Spleen (tissue), 13 donors: ENCODE results near the gene CCSAP. TPM values are rescaled to one million over a fixed set of nuclear protein-coding genes. Genes with fewer than 3 reads are reported as not detected.

Experiments used
- DNase-seq: peaks from one replicate; pipeline ENCODE4 v3.0.0-alpha.2; 2020
- H3K27ac ChIP-seq, 8 donors: fragments of 200-600 bp; sonication (generic) in 7 of 8; 1 replicate in 4 of 8; 2 replicates in 4 of 8; pipeline versions ENCODE4 v1.5.0 to v1.8.0; 2016 to 2021; ENCODE audit warnings: inconsistent platforms in 4 of 8, mild to moderate bottlenecking in 4 of 8, moderate library complexity in 1 of 8
- H3K27me3 ChIP-seq, 7 donors: fragments of 200-600 bp; sonication (generic) in 6 of 7; replicated peaks in 1 of 7; 1 replicate in 4 of 7; 2 replicates in 3 of 7; pipeline versions ENCODE4 v1.5.0 to v1.8.0; 2016 to 2021; ENCODE audit warnings: inconsistent platforms in 3 of 7, mild to moderate bottlenecking in 1 of 7
- H3K36me3 ChIP-seq, 6 donors: fragments of 200-600 bp; sonication (generic) in 5 of 6; 1 replicate in 4 of 6; 2 replicates in 2 of 6; pipeline versions ENCODE4 v1.5.0 to v1.8.0; 2016 to 2021; ENCODE audit warnings: inconsistent platforms in 2 of 6
- H3K4me1 ChIP-seq, 6 donors: fragments of 200-600 bp; sonication (generic) in 5 of 6; 1 replicate in 3 of 6; 2 replicates in 3 of 6; pipeline versions ENCODE4 v1.5.0 to v1.8.0; 2016 to 2021; ENCODE audit warnings: inconsistent platforms in 3 of 6
- H3K4me3 ChIP-seq, 8 donors: fragments of 200-600 bp; sonication (generic) in 7 of 8; 1 replicate in 4 of 8; 2 replicates in 4 of 8; pipeline versions ENCODE4 v1.5.0 to v1.8.0; 2016 to 2021; ENCODE audit warnings: inconsistent platforms in 4 of 8, mild to moderate bottlenecking in 4 of 8, moderate library complexity in 2 of 8
- H3K9me3 ChIP-seq, 8 donors: fragments of 200-600 bp; sonication (generic) in 7 of 8; 1 replicate in 4 of 8; 2 replicates in 4 of 8; pipeline versions ENCODE4 v1.5.0 to v1.8.0; 2016 to 2021; ENCODE audit warnings: inconsistent platforms in 4 of 8
- CTCF ChIP-seq, 11 experiments: fragments of 200-600 bp in 7 of 11; fragments of 450-650 bp in 4 of 11; sonication (generic) in 4 of 11; IDR thresholded peaks in 8 of 11; conservative IDR thresholded peaks in 3 of 11; 1 replicate in 7 of 11; 2 replicates in 4 of 11; pipeline versions ENCODE4 v1.4.0 to v1.8.0; 2016 to 2021; ENCODE audit warnings: antibody characterized with exemption in 11 of 11, inconsistent platforms in 4 of 11, mild to moderate bottlenecking in 1 of 11
- POLR2A ChIP-seq, 3 donors: fragments of 450-650 bp; IDR thresholded peaks; one replicate each; pipeline ENCODE4 v1.5.1; 2017; ENCODE audit warnings: antibody characterized with exemption in 3 of 3, mild to moderate bottlenecking in 1 of 3
- POLR2AphosphoS5 ChIP-seq, 3 donors: sonication (generic); formaldehyde crosslinking; IDR thresholded peaks; one replicate each; pipeline ENCODE4 v1.5.1; 2017; ENCODE audit warnings: antibody characterized with exemption in 3 of 3
- WGBS, 5 donors: extraction: QIAGEN DNeasy Blood & Tissue Kit in 3 of 5; methylation state at CpG; one replicate each; pipeline versions ENCODE4 v1.1.5 to v1.1.7; 2013 to 2018; 5-methylcytosine and 5-hydroxymethylcytosine counted together
- intact Hi-C: fragments of 100-400 bp; cut with DNase I; formaldehyde crosslinking; loops from one replicate; pipeline ENCODE4 v1.15.0; 2023; ENCODE audit warnings: low total_unique reads
- long read RNA-seq, 2 donors: transcript quantifications; one replicate each; lab custom pipeline, GENCODE V29; 2026
- polyA plus RNA-seq, 3 donors: library from polyadenylated mRNA; stranded (reverse); fragments of 200-250 nt; gene quantifications; one replicate each; pipeline ENCODE4 v1.2.1, GENCODE V29; 2013
- total RNA-seq, 7 donors: library from RNA; depleted of rRNA in 3 of 7; stranded (reverse); fragments of >200 nt in 3 of 7; fragmentation: NEBNext Ultra II Directional in 4 of 7; extraction: Animal tissue kit (Norgen Biotek cat#: 25700) in 4 of 7; gene quantifications; one replicate each; pipeline versions ENCODE4 v1.1.0 to v1.2.1, GENCODE V29; 2016 to 2021
- donor health status: healthy with polysubstance abuse.
- donor health status: DM: no; HTN: no; CAD: no; lungs with moderate emphysema.
- donor health status: DM: no; HTN: no; CAD: no.
- donor health status: Bipolar disorder and iron deficiency.
- donor health status: healthy.
- donor health status: DM: no; HTN: no; CAD: no.
- donor health status: DM: yes; HTN: yes; CAD: no.

CCSAP gene
- total RNA-seq (10 to 100 TPM in 3 of 7 donors, 1 to 10 TPM in 4; 7.9 to 11.4 (median 9.6) TPM), polyA plus RNA-seq (1 to 10 TPM; 2.1 to 7.1 (median 4.9) TPM)
- long read RNA-seq, donor 1, full-length matches to known transcripts, result 1 of 1 reads
- long read RNA-seq, donor 1, partial matches to known transcripts, result 0 of 1 reads
- long read RNA-seq, donor 1, other reads (novel, unspliced or antisense), result 0 of 1 reads
- long read RNA-seq, donor 2, result 0 reads

GRCh38 chr1:229342656-229343569 lies at the start of gene CCSAP:
Gene CCSAP, minus strand, starts transcription at chr1:229343047. Its CDS starts 582 bp downstream, at chr1:229342465.
- intact Hi-C loops, result no loop called here
- TF ChIP-seq CTCF (IDR thresholded peaks at IDR 0.05 in 8 of 11, conservative IDR thresholded peaks at IDR 0.05 in 3 of 11) (no peak), POLR2AphosphoS5 (IDR thresholded peaks at IDR 0.05) (peak; percentile 79 to 87 (median 82)), POLR2A (IDR thresholded peaks at IDR 0.05) (peak in 1 of 3 donors; percentile 30)
- WGBS, 5 donors, result 0 to 1% (median 1%) methylated on average over 13 to 83 of the region's 83 CpGs
- no peaks in the 10 kb centered on the region for H3K9me3 ChIP-seq
- peak; percentile 93 for DNase-seq
- H3K27me3 ChIP-seq, result peaks cover 0 to 28% (median 0%) of the 10 kb centered on the region in 7 donors
- H3K4me1 ChIP-seq, result peaks cover 9 to 57% (median 38%) of the 10 kb centered on the region in 6 donors
- no peaks in the 10 kb centered on the region for H3K36me3 ChIP-seq
- peak within 1 kb of the TSS; percentile 86 to 98 (median 94) for H3K4me3 ChIP-seq
- H3K27ac ChIP-seq, result peak within 1 kb of the TSS; percentile 84 to 97 (median 92)

- Histone ChIP-seq H3K4me1 (no peaks in the 10 kb centered on the region), H3K27me3 (peaks cover 0 to 51% (median 7%) of the 10 kb centered on the region in 7 donors), H3K4me3 (no peak overlapping the region), H3K9me3 (peaks cover 0 to 4% (median 0%) of the 10 kb centered on the region in 8 donors), H3K36me3 (no peaks in the 10 kb centered on the region), H3K27ac (no peak overlapping the region)
- TF ChIP-seq POLR2A (IDR thresholded peaks at IDR 0.05), result no peak
- no peak for TF ChIP-seq CTCF (IDR thresholded peaks at IDR 0.05 in 8 of 11, conservative IDR thresholded peaks at IDR 0.05 in 3 of 11)
- no peak for TF ChIP-seq POLR2AphosphoS5 (IDR thresholded peaks at IDR 0.05)
- no peak for DNase-seq
- intact Hi-C loops, result no loop called here
- WGBS, 5 donors, result 77 to 92% (median 89%) methylated on average over 7 of the region's 7 CpGs
Observed at GRCh38 chr1:229390130-229390529, 47.3 kb upstream of the CCSAP start.

GRCh38 chr1:229388897-229389580 lies 46.2 kb upstream of the CCSAP start:
- WGBS, 5 donors, result 73 to 77% (median 76%) methylated on average over 7 of the region's 7 CpGs
- H3K4me3 ChIP-seq, result no peak overlapping the region
- DNase-seq, result no peak
- H3K36me3 ChIP-seq, result no peaks in the 10 kb centered on the region
- intact Hi-C loops, result no loop called here
- no peak for TF ChIP-seq CTCF (IDR thresholded peaks at IDR 0.05 in 8 of 11, conservative IDR thresholded peaks at IDR 0.05 in 3 of 11)
- TF ChIP-seq POLR2A (IDR thresholded peaks at IDR 0.05), result no peak
- no peak for TF ChIP-seq POLR2AphosphoS5 (IDR thresholded peaks at IDR 0.05)
- H3K9me3 ChIP-seq, result peaks cover 0 to 4% (median 0%) of the 10 kb centered on the region in 8 donors
- H3K4me1 ChIP-seq, result no peaks in the 10 kb centered on the region
- H3K27ac ChIP-seq, result no peak overlapping the region
- peaks cover 0 to 46% (median 7%) of the 10 kb centered on the region in 7 donors for H3K27me3 ChIP-seq
